ENCODE measurements around the gene CCDC102A.
"Not testable (repeated sequence)": the region's sequence is repeated elsewhere in the genome, so short reads cannot be mapped to it uniquely, and the experiment has no call there.

The CCDC102A gene

DNA sequence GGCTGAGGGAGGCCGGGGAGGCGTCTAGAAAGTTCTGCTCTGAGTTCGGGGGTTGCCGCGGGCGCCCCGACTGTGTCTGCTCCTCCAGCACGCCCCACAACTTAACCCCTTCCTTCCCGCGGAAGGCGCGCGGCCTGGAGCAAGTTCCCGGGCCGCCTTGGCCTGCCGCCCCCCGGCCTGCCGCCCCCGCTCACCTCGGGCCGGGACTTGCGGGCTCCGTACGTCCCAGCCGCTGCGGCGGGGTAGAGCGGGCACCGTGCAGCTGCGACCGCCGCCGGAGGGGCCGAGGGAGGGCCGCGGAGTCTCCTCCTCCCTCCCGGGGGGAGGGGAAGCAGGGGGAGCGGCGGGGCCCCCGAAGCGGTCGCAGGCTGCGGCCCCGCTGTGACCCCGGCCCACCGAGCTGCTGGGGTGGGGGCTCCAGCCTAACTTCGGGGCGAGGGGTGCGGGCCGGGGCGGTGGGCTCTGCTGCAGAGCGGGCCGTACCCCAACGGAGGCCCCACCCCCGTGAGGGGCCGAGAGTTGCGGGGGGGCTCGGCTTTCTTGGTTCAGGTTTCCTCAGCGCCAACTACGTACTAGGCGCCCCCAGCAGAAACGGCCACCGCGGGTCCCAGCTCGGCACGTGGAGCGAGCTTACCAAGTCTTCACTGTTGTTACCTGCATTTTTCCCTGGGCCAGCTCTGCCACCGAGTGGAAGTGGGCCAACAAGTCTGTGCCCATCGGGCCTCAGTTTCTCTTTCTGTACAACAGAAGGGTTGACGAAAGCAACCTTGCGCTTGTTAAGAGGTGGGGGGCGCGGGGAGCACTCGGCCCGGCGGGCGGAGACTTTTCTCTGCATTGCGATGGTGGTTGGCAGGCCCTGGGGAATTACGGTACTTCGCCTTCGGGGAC, at the start of gene CCDC102A:
CCDC102A (minus strand) TSS at position 266 of the 888 bp plus-strand sequence. CDS start 7,394 bp downstream, outside the sequence.
- DNase-seq: peak; percentile 80

DNA sequence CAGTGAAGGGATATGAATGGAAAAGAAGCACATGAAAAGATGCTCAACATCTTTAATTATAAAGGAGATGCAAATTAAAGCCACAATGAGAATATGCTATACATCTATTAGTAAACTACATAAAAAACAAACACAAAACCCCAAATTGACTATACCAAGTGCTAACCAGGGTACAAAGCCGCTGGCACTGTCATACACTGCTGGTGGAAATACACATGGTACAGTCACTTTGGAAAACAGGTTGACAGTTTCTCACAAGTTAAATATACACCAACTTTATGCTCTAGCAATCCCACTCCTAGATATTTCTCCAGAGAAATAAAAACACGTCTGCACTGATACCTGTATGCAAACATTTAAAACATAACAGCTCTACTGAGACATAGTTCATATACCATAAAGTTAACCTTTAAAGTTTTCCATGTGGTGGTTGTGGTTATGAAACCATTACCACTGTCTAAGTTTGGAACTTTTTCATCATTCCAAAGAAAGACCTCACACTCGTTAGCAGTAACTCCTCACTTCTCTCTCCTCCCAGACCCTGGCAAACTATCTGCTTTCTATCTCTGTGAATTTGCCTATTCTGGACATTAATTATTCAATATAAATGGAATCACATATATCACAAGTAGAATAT, 48.8 kb upstream of the CCDC102A start:
- DNase-seq: peak; percentile 25

DNA sequence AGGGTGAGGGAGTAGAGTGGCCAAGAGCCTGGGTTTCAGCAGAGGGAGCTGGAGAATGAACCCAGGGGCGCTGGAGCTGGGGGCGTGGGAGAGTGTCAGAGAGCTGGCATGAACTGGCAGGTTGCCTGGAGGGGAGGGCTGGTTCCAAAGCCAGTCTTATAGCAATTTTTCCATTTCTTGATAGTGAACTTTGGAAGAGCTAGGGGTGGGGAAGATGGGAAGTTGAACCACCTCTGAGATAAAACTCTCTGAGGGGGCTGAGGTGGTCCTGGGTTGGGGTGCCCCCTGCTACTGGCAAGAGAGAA, 42.9 kb upstream of the CCDC102A start:
- peak; percentile 42 for DNase-seq

DNA sequence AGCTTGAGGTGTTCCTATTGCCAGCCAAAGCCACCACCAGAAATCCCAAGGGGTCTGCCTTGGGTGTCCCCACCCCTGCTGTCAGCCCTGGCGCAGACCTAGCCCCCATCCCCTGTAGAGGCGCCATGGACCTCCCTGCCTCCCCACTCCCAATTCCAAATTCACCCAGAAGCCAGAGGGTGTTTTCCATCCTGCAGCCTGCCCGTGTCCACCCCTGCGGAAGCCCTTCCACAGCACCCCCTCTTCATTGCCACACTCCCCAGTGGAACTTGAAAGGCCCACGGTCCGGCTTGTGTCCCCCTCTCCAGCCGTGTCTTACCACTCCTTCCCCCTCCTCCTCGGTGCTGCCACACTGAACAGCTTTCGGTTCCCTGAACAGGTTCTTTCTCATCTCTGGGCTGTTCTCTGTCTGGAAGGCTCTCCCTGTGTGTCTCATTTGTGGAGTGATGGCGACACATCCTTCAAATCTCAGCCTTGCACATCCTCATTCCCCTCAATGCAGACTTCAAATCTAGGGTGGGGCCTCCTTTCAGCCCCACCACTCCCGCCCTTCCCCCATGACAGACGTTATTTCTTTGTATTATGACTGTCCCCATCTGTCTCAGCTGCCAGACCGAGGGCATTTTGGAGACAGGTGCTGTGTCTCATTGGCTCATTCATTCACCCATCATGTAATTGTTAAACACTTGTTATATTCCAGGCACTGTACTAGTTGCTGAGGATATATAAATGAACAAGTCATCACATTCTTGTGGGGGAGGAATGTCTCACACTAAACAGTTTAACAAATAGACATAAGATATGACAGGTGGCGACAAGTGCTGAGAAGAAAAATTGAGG, 42.4 kb upstream of the CCDC102A start:
- peak; percentile 52 for DNase-seq

DNA sequence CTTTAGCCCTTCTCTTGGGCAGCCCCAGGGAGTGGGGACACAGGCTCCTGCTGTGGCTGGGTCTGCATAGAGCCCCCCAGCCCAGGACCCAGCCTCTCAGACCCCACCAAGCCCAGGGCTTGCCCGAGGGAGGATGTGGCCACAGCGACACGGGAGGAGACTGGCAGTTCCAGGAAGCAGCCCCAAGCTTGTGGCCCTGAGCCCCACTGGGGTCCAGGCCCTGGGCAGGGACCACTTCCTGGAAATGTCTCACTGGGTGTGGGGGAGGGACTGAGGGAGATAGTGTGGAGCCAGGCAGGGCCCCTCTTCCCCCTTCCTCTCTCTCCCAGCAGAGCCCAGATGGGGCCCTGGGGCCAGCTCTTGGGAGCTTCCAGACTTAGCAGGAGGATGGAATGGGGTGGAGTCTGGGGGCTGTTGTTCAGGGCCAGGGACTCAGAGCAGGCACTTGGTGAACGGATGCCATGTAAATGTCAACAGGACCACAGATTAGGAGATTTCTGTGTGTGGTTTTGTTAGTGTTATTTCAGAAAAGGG, 41.4 kb upstream of the CCDC102A start:
- peak; percentile 80 for DNase-seq

DNA sequence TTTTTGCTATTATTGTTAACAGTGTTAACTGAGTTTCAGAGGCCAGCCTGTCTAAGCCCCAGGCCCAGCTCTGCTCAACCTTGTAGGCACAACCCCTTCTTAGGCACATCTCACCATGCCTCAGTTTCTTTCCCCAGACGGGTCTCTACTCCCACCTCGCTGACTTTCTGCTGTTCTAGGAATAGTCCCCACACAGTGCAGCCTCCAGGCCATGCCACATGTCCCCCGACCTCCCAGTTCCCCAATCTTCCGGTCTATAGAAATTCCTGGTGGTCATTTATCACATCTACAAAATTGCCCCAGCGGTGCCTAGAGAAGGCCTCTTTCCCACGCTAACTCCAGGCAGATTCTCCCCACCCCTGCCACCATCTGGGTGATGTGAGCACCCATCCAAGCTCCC, 40.8 kb upstream of the CCDC102A start:
- no peak for DNase-seq

DNA sequence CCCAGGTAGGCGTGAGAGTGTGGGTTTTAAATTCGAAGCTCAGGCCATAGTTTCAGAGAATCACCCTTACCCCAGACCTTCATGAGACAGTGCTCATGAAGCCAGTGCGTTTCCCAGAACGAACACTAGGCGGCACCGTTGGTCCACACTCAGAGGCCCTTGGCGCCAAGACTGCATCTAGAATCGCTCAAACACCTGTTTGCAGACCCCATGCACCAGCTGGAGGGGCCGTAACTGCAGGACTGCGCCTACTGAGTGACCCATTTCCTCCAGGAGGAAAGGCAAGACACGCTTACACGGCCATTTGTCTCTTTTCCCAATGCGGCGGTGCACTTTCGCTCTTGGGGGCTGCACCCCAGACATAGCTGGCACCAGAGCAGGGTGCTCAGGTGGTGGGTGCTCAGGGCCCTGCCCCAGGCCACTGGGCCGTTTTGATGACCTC, 40.1 kb upstream of the CCDC102A start:
- DNase-seq: peak; percentile 94

DNA sequence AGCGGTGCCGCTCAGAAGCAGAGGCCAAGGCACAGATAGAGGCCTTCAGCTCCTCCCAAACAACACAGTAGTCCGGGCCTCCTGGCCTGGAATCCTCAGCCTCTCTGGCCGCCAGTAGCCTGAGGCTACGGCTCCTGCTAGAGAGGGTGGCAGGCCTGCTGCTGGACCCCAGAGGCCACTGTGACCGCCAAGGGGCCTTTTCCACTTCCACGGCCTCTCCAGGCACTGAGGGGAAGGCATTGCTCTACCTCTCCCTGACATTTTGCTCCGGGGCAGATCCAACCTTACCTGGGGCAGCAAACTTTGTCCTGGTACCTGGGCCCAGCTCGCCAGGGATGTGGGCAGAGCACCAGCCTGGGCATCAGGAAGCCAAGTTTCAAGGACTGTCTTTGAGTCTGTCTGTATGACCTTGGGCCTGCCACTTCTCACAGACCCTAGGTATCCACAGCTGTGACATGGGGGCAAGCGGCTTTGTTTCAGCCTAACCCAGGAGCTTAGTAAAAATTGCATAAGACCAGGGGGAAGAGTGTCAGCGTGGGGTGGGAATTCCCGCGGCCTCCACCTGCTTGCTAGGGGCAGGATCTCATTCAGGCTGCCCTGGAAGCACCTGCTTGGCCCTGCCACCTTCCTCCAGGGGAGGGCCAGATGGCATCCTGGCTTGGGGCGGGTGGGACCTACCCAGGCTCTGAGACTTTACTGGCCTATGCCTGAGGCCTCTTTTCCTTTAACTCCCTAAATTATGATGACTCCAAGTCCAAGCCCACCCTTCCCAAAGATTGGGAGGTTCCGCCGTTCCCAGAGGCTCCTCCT, 39.3 kb upstream of the CCDC102A start:
- peak; percentile 54 for DNase-seq

DNA sequence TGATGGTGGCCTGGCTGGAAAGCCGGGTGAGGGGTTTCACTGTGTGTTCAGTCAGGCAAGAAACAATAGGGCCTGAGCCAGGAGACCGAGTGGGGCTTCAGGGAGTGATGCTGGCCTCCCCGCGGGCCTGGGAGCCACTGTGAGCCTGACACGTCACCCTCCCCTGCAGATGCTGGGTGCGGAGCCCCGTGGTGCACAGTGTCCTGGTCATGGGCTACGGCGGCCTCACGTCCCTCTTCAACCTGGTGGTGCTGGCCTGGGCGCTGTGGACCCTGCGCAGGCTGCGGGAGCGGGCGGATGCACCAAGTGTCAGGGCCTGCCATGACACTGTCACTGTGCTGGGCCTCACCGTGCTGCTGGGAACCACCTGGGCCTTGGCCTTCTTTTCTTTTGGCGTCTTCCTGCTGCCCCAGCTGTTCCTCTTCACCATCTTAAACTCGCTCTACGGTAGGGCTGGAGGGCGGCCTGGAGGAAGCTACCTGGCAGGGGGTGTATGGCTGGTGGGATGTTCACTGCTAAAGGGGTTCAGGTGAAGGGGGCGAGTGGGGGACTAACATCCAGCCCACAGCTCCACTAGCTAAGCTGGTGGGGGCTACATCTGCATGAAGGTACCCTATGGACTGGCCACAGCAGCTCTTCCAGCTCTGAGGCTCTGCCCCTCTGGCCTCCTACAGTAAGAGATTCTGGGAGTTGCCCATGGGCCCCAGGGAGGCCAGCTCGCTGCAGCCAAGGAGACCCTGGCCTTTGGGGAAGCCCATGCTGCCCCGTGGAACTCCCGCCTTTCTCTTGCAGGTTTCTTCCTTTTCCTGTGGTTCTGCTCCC, 38.5 kb upstream of the CCDC102A start:
- DNase-seq: peak; percentile 50

DNA sequence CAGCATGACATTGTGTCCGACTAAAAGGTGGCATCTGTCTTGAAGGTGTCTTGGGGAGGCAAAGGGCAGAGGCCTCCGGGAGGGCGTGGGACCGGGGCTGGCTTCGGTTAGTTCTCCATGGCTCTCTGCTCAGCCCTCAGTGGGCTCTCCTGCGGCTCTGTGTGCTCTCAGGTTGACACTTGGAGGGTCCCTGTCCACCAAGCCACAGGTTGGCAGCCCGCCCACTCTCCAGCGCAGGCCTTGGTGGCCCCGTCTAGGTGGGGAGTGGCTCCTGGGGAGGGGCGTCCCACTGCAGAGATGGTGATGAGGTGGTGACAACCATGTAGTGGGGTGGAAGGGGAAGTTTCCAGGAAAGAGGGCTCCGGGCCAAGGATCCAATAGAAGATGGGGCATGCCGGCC, 37.7 kb upstream of the CCDC102A start:
- DNase-seq: peak; percentile 54

DNA sequence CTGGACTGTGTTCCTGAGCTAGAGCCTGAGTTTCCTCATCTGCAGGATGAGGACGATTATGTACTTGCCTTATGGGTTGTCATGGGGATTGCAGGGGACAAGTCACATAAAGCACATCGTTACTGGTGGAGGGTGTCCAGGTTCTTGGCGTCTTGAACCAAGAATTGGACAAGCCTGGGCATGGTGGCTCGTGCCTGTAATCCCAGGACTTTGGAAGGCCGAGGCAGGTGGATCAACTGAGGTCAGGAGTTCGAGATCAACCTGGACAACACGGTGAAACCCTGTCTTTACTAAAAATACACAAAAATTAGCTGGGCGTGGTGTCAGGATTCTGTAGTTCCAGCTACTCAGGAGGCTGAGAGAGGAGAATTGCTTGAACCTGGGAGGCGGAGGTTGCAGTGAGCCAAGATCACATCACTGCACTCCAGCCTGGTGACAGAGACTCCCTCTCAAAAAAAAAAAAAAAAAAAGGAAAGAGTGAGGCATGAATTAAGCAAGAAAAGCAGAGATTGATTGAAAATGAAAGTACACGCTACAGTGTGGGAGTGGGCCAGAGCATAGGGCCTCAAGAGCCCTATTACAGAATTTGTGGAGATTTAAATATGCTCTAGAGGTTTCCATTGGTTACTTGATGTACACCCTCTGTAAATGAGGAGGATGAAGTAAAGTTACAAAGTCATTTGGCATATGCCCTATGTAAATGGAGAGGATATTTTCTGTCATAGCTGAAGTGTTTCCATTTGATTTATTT, 36.8 kb upstream of the CCDC102A start:
- DNase-seq: peak; percentile 36

DNA sequence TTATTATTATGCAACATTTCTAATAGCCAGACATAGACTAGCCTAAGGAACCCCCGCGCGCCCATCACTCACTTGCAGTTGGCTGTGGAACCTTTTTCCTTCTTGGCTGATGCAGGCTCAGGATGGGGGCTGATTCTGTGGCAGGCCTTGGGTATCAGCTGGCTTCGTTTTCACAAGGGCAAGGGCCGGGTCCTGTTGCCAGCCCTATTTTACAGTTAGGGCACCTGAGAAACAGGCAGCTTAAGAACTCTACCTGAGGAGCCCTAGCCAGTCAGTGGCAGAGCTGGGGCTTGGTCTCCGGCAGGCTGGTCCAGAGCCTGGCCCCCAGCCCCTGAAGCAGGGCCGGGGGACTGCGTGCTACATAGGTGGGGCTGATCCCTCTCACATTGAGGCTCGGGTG, 34.7 kb upstream of the CCDC102A start:
- no peak for DNase-seq

DNA sequence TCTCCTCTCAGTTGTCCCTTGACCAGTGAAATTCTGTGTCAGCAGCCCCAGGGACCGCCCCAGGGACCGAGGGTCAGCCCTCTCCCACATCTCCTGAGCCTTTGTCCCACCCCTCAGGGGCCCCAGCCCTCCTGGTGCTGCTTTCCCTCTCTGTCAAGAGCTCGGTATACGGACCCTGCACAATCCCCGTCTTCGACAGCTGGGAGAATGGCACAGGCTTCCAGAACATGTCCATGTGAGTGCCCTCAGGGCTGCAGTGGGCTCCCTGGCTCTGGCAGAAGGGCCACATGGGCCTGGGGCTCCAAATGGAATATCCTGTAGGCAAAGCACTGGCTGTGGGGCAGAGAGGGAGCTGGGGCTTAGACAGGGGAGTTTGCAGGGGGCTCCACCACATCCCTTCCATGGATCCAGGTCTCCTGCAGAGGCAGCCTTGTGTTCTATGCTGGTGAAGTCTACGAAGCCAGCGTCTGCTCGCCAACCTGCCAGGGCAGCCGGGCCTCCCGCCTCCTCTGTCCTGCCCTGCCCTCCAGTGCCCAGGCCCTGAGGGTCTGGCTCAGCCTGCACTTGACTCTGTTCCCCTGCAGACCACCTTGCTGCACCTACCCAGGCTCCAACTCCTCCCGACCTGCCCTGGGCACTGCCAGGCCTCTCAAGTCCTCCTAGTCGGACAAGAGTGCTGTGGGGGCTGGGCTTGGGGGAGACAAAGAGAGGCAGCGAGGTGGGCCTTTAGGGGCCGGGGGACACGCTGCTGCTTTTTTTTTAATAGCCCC, 34.1 kb upstream of the CCDC102A start:
- peak; percentile 48 for DNase-seq

DNA sequence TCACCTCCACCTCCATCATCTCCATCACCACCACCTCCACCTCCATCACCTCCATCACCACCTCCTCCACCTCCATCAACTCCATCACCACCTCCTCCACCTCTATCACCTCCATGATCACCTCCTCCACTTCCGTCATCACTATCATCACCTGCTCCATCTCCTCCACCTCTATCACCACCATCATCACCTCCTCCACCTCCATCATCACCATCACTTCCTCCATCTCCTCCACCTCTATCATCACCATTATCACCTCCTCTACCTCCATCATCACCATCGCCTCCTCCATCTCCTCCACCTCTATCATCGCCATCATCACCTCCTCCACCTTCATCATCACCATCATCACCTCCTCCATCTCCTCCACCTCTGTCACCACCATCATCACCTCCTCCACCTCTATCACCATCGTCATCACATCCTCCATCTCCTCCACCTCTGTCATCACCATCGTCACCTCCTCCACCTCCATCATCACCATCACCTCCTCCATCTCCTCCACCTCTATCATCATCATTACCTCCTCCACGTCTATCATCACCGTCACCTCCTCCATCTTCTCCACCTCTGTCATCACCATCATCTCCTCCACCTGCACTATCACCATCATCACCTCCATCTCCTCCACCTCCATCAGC, 33.1 kb upstream of the CCDC102A start:
- no peak for DNase-seq

DNA sequence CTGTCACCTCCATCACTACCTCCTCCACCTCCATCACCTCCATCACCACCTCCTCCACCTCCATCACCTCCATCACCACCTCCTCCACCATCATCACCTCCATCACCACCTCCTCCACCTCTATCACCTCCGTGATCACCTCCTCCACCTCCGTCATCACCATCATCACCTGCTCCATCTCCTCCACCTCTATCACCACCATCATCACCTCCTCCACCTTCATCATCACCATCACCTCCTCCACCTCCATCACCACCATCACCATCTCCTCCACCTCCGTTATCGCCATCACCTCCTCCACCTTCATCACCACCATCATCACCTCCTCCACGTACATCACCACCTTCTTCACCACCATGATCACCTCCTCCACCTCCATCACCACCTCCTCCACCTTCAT, 32.4 kb upstream of the CCDC102A start:
- not testable (repeated sequence) for DNase-seq

DNA sequence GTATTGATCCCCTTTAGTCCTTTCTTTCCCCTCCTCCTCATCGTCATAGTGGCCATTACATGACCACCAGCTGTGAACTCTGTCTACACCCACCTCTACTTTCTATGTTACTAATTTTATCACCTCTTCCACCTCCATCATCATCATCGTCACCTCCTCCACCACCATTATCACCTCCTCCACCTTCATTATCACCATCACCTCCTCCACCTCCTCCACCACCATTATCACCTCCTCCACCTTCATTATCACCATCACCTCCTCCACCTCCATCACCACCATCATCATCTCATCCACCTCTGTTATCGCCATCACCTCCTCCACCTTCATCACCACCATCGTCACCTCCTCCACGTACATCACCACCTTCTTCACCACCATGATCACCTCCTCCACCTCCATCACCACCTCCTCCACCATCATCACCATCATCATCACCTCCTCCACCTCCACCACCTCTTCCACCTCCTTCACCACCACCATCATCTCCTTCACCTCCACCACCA, 31.9 kb upstream of the CCDC102A start:
- DNase-seq: no peak

DNA sequence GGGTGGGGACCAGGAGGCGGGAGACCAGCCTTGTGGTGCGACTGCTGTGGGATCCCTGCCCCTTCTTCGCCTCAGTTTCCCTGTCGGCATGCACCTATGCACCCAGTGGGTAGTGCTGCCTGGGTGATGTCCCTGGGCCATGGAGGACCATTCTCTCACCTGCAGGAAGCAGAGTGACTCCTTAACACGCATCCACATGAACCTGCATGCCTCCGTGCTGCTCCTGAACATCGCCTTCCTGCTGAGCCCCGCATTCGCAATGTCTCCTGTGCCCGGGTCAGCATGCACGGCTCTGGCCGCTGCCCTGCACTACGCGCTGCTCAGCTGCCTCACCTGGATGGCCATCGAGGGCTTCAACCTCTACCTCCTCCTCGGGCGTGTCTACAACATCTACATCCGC, 31.3 kb upstream of the CCDC102A start:
- DNase-seq: peak; percentile 37

DNA sequence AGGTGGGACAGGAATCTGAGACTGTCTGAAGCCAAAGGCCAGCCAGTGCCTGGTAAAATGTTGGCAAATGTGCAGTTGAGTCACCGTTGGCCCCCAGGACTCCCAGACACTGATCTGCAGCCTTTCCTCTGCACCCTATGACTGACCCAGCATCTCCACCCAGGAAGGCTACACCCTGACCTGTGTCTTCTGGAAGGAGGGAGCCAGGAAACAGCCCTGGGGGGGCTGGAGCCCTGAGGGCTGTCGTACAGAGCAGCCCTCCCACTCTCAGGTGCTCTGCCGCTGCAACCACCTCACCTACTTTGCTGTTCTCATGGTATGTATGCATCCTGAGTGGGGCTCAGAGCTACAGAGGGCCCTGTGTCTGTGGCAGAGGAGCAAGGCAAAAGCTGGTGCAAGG, 30.1 kb upstream of the CCDC102A start:
- DNase-seq: peak; percentile 37

DNA sequence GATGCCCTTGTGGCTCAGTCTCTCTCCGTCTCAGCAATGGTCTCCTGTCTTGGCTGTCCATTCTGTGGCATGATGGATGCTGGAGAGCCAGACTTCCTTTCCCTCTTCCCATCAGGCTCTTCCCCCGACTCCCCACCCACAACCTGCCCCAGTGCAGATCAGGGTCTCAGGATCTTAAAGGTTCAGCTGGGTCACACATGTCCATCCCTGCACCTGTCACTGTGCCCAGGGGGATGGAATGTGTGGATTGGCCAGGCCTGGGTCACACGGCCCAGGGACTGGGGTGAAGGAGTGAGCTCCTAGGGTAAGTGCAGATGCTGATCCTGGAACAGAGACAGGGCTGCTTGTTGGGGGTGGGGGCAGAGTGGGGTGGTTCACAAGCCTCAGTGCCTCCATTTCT, 29.1 kb upstream of the CCDC102A start:
- DNase-seq: no peak

All from activated CD8-positive, alpha-beta memory T cell treated with anti-CD3 and anti-CD28 coated beads, Interleukin-2, amount 50 U/mL, for 48 hours (primary cell).